ENCODE data around the gene LIMS1.

DNA sequence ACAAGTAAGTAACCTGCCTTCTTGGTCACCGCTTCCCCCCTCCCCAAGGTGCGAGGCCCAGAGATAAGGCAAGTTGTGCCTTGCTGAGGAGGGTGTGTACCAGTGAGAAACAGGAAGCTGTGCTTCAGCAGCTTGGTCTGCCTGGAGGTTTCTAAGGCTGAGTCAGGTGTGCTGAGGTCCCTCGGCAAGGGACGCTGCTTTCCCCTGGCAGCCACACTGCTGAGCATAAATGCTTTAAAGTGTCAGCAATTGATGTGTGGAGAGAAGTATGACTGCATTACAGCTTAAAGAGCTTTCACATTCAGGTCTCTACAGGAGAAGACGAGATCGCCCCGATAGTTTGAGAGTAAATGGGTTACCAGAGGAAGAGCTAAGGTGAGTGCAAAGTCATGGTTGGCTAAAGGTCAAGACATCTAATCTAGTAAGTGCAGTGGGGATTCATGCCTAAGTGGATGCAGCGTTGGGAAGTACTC, 86.9 kb downstream of the LIMS1 start:
- TF ChIP-seq EZH2phosphoT487 (IDR thresholded peaks at IDR 0.05; ENCODE audit: unreplicated experiment) (no peak), EZH2 (IDR thresholded peaks at IDR 0.05; ENCODE audit: low read depth, unreplicated experiment) (no peak), POLR2AphosphoS5 (IDR thresholded peaks at IDR 0.05; ENCODE audit: low read depth) (no peak), CREB1 (CRISPR knock-in tag; IDR thresholded peaks at IDR 0.05; ENCODE audit: low read depth) (no peak), NANOG (IDR thresholded peaks at IDR 0.05; ENCODE audit: borderline replicate concordance) (no peak)
- TF ChIP-seq, protein P1, sequence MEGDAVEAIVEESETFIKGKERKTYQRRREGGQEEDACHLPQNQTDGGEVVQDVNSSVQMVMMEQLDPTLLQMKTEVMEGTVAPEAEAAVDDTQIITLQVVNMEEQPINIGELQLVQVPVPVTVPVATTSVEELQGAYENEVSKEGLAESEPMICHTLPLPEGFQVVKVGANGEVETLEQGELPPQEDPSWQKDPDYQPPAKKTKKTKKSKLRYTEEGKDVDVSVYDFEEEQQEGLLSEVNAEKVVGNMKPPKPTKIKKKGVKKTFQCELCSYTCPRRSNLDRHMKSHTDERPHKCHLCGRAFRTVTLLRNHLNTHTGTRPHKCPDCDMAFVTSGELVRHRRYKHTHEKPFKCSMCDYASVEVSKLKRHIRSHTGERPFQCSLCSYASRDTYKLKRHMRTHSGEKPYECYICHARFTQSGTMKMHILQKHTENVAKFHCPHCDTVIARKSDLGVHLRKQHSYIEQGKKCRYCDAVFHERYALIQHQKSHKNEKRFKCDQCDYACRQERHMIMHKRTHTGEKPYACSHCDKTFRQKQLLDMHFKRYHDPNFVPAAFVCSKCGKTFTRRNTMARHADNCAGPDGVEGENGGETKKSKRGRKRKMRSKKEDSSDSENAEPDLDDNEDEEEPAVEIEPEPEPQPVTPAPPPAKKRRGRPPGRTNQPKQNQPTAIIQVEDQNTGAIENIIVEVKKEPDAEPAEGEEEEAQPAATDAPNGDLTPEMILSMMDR (conservative IDR thresholded peaks at IDR 0.05; ENCODE audit: low read depth in 2 of 2), result no peak
- TF ChIP-seq, protein P2, sequence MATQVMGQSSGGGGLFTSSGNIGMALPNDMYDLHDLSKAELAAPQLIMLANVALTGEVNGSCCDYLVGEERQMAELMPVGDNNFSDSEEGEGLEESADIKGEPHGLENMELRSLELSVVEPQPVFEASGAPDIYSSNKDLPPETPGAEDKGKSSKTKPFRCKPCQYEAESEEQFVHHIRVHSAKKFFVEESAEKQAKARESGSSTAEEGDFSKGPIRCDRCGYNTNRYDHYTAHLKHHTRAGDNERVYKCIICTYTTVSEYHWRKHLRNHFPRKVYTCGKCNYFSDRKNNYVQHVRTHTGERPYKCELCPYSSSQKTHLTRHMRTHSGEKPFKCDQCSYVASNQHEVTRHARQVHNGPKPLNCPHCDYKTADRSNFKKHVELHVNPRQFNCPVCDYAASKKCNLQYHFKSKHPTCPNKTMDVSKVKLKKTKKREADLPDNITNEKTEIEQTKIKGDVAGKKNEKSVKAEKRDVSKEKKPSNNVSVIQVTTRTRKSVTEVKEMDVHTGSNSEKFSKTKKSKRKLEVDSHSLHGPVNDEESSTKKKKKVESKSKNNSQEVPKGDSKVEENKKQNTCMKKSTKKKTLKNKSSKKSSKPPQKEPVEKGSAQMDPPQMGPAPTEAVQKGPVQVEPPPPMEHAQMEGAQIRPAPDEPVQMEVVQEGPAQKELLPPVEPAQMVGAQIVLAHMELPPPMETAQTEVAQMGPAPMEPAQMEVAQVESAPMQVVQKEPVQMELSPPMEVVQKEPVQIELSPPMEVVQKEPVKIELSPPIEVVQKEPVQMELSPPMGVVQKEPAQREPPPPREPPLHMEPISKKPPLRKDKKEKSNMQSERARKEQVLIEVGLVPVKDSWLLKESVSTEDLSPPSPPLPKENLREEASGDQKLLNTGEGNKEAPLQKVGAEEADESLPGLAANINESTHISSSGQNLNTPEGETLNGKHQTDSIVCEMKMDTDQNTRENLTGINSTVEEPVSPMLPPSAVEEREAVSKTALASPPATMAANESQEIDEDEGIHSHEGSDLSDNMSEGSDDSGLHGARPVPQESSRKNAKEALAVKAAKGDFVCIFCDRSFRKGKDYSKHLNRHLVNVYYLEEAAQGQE (IDR thresholded peaks at IDR 0.05; ENCODE audit: unreplicated experiment), result no peak
- TF ChIP-seq, protein P3, sequence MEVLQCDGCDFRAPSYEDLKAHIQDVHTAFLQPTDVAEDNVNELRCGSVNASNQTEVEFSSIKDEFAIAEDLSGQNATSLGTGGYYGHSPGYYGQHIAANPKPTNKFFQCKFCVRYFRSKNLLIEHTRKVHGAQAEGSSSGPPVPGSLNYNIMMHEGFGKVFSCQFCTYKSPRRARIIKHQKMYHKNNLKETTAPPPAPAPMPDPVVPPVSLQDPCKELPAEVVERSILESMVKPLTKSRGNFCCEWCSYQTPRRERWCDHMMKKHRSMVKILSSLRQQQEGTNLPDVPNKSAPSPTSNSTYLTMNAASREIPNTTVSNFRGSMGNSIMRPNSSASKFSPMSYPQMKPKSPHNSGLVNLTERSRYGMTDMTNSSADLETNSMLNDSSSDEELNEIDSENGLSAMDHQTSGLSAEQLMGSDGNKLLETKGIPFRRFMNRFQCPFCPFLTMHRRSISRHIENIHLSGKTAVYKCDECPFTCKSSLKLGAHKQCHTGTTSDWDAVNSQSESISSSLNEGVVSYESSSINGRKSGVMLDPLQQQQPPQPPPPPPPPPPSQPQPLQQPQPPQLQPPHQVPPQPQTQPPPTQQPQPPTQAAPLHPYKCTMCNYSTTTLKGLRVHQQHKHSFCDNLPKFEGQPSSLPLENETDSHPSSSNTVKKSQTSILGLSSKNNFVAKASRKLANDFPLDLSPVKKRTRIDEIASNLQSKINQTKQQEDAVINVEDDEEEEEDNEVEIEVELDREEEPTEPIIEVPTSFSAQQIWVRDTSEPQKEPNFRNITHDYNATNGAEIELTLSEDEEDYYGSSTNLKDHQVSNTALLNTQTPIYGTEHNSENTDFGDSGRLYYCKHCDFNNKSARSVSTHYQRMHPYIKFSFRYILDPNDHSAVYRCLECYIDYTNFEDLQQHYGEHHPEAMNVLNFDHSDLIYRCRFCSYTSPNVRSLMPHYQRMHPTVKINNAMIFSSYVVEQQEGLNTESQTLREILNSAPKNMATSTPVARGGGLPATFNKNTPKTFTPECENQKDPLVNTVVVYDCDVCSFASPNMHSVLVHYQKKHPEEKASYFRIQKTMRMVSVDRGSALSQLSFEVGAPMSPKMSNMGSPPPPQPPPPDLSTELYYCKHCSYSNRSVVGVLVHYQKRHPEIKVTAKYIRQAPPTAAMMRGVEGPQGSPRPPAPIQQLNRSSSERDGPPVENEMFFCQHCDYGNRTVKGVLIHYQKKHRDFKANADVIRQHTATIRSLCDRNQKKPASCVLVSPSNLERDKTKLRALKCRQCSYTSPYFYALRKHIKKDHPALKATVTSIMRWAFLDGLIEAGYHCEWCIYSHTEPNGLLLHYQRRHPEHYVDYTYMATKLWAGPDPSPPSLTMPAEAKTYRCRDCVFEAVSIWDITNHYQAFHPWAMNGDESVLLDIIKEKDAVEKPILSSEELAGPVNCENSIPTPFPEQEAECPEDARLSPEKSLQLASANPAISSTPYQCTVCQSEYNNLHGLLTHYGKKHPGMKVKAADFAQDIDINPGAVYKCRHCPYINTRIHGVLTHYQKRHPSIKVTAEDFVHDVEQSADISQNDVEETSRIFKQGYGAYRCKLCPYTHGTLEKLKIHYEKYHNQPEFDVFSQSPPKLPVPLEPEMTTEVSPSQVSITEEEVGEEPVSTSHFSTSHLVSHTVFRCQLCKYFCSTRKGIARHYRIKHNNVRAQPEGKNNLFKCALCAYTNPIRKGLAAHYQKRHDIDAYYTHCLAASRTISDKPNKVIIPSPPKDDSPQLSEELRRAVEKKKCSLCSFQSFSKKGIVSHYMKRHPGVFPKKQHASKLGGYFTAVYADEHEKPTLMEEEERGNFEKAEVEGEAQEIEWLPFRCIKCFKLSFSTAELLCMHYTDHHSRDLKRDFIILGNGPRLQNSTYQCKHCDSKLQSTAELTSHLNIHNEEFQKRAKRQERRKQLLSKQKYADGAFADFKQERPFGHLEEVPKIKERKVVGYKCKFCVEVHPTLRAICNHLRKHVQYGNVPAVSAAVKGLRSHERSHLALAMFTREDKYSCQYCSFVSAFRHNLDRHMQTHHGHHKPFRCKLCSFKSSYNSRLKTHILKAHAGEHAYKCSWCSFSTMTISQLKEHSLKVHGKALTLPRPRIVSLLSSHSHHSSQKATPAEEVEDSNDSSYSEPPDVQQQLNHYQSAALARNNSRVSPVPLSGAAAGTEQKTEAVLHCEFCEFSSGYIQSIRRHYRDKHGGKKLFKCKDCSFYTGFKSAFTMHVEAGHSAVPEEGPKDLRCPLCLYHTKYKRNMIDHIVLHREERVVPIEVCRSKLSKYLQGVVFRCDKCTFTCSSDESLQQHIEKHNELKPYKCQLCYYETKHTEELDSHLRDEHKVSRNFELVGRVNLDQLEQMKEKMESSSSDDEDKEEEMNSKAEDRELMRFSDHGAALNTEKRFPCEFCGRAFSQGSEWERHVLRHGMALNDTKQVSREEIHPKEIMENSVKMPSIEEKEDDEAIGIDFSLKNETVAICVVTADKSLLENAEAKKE (CRISPR knock-in tag; IDR thresholded peaks at IDR 0.05), result no peak
- TF ChIP-seq, protein P4, sequence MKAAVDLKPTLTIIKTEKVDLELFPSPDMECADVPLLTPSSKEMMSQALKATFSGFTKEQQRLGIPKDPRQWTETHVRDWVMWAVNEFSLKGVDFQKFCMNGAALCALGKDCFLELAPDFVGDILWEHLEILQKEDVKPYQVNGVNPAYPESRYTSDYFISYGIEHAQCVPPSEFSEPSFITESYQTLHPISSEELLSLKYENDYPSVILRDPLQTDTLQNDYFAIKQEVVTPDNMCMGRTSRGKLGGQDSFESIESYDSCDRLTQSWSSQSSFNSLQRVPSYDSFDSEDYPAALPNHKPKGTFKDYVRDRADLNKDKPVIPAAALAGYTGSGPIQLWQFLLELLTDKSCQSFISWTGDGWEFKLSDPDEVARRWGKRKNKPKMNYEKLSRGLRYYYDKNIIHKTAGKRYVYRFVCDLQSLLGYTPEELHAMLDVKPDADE (IDR thresholded peaks at IDR 0.05), result no peak

Measured in GM23338 (cell line).